Epithelial cell of proximal tubule (primary cell): ENCODE measurements around the gene FNDC7. TPM values are rescaled to one million over a fixed set of nuclear protein-coding genes. Genes with fewer than 3 reads are reported as not detected.
"Not testable (repeated sequence)": the region's sequence is repeated elsewhere in the genome, so short reads cannot be mapped to it uniquely, and the experiment has no call there.

ENCODE experiments used
- DNase-seq: peaks from one replicate; pipeline ENCODE4 v3.0.0-alpha.2; 2011; ENCODE audit warnings: low read depth
- H3K4me3 ChIP-seq: 2 replicates; pipeline ENCODE4 v1.5.1; 2011; ENCODE audit warnings: low read depth, mild to moderate bottlenecking, low read length
- CTCF ChIP-seq: conservative IDR thresholded peaks from 2 replicates; pipeline ENCODE4 v1.5.1; 2012; ENCODE audit warnings: low read depth, mild to moderate bottlenecking, low read length
- total RNA-seq: library from RNA; depleted of rRNA; stranded (reverse); fragments of >200 nt; gene quantifications from 2 replicates; pipeline ENCODE4 v1.2.3, GENCODE V29; 2015

Gene FNDC7
- total RNA-seq: not detected in 2 replicates

GRCh38 chr1:108712606-108713150 lies at the start of gene FNDC7:
FNDC7 (plus strand) TSS chr1:108712908; CDS start chr1:108712934, 26 bp downstream.
- no peak for DNase-seq
- no peak within 1 kb of the TSS for H3K4me3 ChIP-seq
- TF ChIP-seq CTCF: no peak

- H3K4me3 ChIP-seq: no peak overlapping the region
- TF ChIP-seq CTCF: no peak
- DNase-seq: no peak
Observed at GRCh38 chr1:108663074-108663473, 49.6 kb upstream of the FNDC7 start.

GRCh38 chr1:108664481-108664880 lies 48.2 kb upstream of the FNDC7 start:
- H3K4me3 ChIP-seq: no peak overlapping the region
- no peak for TF ChIP-seq CTCF
- DNase-seq: no peak

GRCh38 chr1:108665067-108665466 lies 47.6 kb upstream of the FNDC7 start:
- H3K4me3 ChIP-seq: no peak overlapping the region
- DNase-seq: no peak
- TF ChIP-seq CTCF: no peak

- TF ChIP-seq CTCF: no peak
- no peak overlapping the region for H3K4me3 ChIP-seq
- no peak for DNase-seq
Observed at GRCh38 chr1:108665771-108666170, 46.9 kb upstream of the FNDC7 start.

GRCh38 chr1:108667422-108667821 lies 45.3 kb upstream of the FNDC7 start:
- not testable (repeated sequence) for H3K4me3 ChIP-seq, DNase-seq

- DNase-seq: no peak
- TF ChIP-seq CTCF: no peak
- H3K4me3 ChIP-seq: no peak overlapping the region
Observed at GRCh38 chr1:108668777-108669176, 43.9 kb upstream of the FNDC7 start.
